ENCODE results near the gene NCF4.

GRCh38 chr22:36914390-36914752, 53.6 kb downstream of the NCF4 start:
- TF ChIP-seq POLR2A (IDR thresholded peaks at IDR 0.05; ENCODE audit: low read length) (no peak), GATA1 (IDR thresholded peaks at IDR 0.05; ENCODE audit: low read depth, low read length) (no peak)
